GM18498 (cell line): ENCODE measurements around the gene LAS1L.
A peak's percentile ranks its signal among the peaks of the same experiment; 100 is the strongest.
"Not testable (repeated sequence)": the region's sequence is repeated elsewhere in the genome, so short reads cannot be mapped to it uniquely, and the experiment has no call there.

Experiments used
- ATAC-seq: cut with Tn5 transposase; IDR thresholded peaks from one replicate; pipeline ENCODE4 v1.9.1; 2021; ENCODE audit warnings: mild to moderate bottlenecking, moderate library complexity; ENCODE audit not compliant: unreplicated experiment

Gene LAS1L

DNA sequence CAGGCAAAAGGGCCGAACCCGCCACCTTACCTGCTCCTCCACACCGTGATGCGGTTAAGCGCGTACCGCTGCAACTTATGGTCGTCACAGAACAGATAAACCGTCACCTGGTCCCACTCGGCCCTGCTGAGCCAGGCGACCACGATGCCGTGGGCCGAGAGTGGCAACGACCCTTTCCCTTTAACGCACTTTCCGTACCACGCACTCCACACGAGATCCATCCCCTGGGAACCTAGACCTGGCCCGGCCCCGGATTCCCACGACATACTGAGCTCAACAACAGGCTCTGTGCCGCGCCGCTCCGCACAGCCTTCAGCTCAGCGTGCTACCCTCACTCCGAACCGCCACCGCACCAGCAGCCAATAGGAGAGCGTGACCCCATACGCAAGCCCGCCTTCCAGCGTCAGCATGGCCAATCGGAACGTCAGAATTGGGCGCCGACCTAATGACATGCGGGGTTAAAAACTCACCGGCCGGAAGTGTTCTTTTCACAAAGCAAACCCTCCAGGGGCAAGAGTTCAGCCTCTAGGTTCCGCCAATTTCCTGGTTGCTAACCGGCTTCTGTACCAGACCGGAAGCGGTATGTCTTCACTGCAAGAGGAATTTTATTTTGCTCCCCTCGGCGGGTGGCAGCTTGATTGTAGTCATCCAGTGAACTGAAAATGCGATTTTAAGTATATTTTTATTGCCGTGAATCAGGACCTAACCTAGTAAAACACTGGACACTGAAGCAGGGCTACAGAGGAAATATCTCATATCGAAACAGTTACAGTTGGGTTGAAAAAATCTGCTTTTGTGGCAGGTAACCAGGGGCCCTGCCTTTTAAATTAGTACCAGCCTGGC, at the start of gene LAS1L:
Gene LAS1L (minus strand): TSS at position 338 of the 843 bp plus-strand sequence. CDS start 72 bp downstream, at position 266.
- peak; percentile 100 for ATAC-seq

DNA sequence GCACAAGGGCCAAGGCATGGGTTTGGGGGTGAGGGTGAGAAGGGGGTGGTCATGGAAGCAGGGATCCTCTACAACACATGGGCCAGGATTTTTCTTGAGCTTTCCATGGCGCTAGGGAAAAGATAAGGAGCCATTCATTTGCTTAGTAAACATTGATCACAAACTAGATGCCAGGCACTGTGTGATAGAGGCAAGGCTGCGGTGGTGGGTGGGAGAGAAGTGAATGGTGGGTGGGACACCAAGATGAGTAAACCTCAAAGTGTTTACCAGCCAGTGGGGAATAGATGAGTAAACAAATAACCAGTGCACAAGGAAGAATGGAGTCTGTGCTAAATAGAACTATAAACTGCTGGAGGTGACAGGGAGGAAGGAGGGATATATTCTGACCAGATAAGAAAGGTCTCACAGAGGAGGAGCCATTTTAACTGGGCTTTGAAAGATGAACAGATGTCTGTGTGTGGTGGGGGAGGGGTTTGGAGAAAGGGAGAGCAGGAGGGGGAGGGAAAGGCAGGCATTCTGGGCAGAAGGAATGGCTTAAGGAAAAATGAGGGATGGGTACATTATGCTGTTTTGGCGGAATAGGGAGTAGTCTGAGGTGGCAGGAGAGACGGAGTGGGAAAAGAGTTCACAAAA, 48.0 kb upstream of the LAS1L start:
- ATAC-seq, result no peak

DNA sequence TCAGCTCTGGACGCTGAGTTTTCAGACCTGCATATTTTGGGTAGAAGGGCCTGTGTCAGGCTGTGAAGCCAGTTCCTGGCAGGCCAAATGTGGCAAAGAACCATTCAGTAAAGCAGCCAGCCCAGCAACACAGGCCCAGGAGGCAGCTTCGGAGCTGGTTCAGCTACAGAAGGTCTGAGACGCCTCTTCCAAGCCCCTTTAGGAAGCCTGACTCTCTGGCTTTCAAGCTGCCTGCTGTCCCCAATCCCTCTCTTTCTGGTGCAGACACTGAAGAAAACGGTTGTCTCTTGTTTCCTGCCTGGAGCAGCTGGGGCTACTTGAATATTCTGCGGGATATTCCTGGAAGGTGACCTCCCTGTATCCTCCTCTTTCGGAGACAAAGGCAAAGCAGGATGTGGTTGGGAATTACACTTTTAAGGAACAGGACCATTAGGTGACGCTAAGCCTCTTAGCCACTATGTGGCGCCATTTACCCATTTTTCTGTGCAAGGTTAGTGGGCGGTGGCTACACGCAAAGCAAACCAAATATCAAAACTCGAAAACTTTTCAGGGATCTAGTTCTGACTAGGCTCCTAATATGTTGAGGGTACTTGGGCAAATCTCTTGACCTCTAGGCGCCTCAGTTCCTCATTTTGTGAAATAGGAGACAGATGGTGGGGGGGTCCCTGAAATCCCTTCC, 47.2 kb upstream of the LAS1L start:
- ATAC-seq, result peak; percentile 57

DNA sequence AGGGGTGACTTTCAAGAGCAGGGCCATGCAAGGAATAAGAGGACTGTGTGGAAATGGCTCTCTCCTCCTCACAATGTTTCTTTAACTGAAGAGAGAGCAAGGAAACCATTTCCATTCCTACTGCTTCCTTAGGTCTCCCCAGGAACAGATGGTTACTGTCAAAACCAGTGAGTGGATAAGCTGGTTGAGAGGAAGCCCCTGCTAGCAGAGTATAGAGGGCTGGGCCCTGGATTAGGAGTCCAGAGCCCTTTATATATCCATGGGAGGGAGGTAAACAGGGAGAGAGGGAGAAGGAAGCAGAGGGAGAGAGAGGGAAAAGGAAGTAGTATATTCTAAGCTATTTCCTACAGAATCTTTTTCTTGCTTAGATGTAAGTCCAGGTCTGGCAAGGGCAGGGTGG, 43.8 kb upstream of the LAS1L start:
- ATAC-seq, result no peak

DNA sequence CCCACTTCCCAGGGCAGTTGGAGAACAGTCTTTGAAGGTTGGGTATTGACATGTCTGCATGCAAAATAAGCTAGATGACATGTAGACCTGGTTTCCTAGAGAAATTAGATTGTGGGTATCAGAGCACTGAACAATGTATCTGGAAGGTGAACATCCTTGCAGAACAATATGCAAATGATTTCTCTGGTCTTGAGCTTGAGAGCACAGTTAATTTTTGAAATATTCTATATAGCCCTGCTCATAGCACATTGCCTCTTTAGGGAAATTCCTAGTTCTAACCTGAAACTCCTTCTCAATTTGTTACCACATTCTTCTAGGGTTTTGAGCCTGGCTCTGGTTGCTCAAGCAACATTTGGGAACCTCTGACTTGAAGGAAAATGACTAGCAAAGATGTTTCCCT, 41.6 kb upstream of the LAS1L start:
- no peak for ATAC-seq

DNA sequence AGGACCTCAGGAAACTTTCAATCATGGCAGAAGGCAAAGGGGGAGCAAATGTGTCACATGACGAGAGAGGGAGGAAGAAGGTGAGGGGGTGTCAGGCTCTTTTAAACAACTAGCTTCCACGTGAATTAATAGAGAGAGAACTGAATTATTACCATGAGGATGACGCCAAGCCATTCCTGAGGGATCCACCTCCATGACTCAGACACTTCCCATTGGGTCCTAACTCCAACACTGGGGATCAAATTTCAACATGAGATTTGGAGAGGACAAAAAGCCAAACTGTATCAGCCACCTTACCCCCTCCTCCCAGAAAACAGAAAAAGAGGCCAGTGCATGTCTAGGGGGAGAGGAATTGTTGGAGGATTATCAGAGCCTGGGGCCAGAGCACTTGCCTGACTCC, 40.4 kb upstream of the LAS1L start:
- ATAC-seq, result no peak

DNA sequence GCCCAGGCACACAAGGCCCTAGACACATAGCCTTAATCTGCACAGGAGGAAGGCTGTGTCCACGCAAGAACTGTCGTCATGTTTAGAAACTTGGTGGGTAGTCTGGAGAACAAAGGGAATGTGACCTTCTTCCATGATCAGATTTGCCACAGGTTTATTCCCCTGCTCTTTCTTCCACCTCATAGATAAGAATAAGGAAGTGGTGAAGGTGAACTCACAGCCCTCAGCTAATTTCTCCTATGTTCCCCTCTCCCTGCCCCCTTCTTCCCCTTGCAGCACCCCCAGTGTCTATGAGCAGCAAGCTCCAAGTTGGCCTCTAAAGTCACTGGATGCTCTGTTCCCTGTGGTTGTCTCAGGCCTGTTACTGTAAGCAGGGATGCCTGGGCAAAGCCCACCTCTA, 39.8 kb upstream of the LAS1L start:
- ATAC-seq, result no peak

DNA sequence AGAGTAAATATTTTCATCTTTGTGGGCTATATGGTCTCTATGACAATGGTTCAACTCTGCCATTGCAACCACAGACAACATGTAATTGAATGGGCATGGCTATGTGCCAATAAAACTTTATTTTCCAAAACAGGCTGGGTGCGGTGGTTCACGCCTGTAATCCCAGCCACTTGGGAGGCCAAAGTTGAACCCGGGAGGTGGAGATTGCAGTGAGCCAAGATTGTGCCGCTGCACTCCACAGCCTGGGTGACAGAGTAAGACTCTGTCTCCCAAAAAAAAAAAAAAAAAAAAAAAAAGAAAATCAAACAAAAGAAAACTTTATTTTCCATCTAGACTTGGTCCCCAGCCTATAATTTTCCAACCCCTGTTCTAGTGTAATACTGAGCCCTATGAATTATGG, 38.4 kb upstream of the LAS1L start:
- no peak for ATAC-seq

DNA sequence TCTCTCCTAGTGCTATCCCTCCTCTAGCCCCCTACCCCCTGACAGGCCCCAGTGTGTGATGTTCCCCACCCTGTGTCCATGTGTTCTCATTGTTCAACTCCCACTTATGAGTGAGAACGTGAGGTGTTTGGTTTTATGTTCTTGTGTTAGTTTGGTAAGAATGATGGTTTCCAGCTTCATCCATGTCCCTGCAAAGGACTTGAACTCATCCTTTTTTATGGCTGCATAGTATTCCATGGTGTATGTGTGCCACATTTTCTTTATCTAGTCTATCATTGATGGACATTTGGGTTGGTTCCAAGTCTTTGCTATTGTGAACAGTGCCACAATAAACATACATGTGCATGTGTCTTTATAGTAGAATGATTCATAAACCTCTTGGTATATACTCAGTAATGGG, 28.3 kb upstream of the LAS1L start:
- ATAC-seq, result not testable (repeated sequence)

DNA sequence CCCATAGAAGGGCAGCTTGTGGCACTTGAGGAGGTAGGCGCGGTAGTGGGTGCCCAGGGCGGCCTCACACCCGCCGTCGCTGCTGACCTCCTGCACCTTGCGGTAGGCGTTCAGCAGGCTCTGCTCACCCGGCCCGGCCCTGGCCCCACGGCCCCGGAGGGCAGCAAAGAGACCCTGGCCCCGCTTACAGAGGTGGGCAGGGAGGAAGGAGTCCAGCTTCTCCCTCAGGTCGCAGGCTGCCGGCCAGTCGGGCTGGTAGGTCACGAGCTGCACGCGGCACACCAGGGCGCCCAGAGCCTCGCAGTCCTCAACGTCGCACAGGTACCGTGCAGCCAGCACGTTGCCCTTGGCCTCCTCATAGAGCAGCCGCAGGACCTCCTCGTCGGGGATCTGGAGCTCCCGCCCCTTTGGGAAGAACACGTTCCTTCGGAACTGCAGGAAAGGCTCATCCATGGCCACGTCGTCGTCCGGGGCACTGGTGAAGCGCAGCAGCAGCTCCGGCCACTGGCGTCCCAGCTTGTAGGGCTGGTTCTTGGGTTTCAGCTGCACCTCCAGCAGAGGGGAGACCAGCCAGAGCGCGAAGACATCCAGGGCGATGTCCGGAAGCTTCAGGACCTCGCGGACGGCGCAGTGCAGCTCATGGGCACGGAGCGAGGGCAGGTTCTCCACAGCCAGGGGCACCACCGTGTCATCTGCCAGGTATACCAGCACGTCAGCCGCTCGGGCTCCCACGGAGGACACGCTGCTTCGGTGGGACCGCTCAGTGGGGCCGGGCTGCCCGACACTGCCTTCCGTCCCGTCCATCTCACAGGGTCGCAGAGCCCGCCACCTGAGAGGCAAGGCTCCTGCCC, 17.1 kb upstream of the LAS1L start:
- no peak for ATAC-seq

DNA sequence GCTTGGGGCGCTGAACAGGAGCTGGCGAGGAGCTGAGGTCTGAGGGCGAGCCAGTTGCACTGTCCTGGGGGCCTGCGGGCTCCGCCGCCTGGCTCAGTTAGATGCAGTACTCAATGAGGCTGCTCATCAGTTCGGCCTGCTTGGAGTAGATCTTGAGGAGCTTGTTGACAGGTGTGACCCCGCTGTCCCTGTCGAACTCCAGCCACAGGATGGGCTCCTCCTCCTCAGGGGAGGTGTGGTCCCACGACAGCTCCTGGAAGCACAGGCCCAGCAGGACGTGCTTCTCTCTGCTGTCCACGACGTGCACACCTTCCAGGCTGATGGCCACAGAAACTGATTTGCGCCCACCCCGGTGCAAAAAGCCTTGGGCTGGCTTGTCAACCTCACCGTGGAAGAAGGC, 16.5 kb upstream of the LAS1L start:
- no peak for ATAC-seq

DNA sequence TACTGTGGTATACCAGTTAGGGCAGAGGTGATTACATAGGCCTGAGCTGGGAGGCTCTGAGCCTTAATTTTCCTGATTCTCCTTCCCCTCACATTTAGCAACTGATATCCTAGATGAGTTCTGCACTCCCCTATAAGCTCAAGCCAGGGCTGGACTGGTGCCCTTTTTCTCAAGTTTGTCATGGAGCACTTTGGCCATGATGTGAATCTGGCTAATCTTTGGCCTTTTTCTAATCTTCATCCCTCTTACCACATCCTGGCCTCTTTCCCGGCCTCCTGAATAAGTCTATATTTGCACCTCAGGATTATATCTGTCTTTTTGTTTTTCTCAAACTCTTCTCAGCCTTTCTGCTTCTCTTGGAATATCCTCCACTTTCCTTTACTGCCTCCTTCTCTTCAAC, 10.9 kb upstream of the LAS1L start:
- ATAC-seq, result no peak

DNA sequence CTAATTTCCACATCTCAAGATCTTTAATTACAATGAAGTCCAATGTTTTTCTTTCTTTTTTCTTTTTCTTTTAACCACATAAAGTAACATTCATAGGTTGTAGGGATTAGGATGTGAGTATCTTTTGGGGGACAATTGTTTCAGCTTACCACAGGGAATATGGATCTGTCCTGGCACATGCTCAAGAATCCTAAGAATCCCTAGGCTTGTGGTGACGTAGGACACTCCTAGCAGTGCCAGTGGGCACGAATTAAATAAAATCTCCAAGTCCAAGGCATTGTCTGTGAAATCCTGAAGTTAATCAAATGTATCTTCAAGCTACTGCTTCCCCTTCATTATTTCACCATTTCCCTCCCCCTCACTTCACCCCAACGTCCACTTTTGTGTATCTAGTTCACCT, 2.6 kb upstream of the LAS1L start:
- no peak for ATAC-seq

DNA sequence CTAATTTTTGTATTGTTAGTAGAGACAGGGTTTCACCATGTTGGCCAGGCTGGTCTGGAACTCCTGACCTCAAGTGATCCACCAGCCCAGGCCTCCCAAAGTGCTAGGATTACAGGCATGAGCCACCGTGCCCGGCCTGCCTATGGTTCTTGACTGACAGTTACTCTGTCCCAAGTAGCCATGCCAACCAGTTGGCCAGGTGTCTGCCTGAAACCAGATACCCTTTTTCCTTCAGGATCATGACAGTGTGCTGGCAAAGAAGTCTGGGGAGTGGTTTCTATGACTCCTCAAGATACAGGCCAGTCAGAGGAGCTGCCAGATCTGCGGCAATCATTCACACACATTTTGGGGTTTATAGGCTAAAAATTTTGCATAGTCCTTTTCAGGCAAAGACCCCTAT, 1.7 kb upstream of the LAS1L start:
- no peak for ATAC-seq

DNA sequence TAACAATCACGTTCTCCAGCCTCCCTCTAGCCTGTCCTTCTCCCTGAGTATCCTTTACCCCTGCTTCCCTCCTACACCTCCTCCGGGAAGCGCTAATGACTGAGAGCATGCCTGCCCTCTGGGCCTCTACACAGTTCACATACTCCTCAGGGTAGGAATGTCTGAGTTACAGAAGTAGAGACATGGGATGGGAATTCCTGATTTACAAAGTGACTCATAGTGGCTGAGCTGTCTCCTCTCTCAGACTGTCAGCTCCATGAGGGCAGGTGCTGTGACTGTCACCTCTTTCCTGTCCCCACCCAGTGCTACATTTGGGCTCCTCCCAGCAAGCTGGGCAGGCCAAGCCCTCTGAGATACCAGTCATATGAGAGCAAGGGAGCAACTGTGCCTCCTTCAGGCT, 2.6 kb downstream of the LAS1L start:
- ATAC-seq, result no peak

DNA sequence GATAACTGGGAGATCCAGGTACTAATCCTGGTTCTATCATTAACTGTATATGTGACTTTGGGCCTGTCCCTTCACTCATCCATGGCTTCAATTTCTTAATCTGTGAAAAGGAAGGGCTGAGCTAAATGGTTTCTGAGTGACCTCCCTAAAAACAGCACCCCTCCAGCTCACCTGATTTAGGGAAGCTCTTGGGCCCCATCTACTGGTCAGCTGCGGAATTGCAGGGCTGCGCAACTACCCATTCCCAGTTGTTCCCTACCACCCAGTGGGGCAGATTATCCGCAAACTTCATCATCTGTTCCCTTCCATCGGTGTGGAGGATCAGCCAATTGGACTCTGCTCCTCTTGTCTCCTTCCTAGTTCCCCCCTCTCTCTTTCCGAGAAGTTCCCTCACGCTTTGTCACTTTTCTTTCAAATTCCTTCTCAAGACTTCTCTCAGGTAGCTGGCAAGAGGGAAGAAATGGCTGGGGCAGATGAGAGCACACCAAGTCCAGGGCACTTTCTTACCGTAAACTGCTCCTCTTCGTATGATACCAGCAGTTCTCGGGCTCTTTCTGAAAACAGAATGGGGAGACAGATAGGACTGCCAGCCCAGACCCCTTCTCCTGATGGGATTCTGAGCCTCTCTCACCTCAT, 5.8 kb downstream of the LAS1L start:
- ATAC-seq, result peak; percentile 67

DNA sequence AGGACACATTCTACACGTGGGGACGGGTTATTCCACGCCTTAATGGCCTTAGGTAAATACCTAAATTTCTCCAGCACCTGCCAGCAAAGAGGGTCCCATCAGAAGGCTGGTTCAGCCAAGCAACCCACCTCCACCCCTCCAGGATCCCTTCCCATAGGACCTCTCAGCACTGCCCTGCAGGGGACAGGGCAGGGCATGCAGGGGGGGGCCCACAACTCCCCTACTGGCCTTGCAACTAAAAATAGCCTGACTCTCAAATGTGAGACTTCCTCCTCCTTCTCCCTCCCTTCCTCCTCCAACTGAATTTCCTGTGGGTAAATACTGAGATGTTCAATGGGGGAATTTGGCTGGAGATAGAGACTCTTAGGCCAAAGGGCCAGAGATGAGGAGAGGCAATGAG, 6.3 kb downstream of the LAS1L start:
- no peak for ATAC-seq

DNA sequence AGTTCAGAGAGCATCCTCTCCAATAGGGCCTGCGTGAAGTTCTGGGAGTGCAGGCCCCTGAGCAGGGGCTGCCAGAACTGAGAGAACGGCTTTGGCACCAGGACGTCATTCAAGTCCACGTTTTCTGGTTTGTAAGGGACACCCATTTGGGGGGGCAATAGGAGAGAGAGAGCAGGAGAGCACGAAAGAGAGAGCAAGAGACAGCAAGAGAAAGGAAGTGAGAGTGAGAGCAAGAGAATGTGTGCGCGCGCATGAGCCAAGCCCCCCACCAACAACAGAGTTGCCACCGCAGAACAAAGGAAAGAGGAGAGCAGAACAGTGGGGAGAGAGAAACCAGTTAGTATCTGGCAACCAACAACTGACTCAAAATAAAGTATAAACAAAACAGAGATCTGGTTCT, 10.4 kb downstream of the LAS1L start:
- no peak for ATAC-seq

DNA sequence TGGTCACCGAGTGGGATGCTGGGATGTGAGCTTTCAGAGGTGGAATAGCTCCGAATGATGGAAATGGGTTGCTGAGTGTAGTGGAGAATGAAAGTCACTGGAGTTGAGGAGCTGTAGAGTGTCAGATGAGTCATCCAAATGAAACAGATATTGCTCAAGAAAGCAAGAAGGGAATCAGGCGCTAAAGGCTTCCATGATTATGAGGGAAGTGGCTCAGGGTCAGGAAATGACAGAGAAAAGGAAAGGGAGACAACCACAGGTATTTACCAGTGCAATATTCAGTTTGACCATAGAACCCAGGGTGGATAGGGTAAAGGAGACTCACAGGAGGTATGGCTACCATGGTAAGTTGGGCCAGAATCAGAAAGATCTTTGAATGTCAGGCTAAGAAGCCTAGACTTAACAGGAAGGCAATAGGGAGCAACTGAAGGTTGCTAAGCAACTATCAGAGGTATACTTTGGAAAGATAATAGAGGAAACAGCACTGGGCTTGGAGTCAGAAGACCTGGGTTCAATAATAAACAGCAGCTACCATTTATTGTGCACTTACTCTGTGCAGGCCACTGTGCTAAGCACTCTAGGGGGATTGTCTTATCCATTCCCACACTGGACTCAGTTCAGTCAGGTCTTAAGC, 11.7 kb downstream of the LAS1L start:
- ATAC-seq, result no peak

DNA sequence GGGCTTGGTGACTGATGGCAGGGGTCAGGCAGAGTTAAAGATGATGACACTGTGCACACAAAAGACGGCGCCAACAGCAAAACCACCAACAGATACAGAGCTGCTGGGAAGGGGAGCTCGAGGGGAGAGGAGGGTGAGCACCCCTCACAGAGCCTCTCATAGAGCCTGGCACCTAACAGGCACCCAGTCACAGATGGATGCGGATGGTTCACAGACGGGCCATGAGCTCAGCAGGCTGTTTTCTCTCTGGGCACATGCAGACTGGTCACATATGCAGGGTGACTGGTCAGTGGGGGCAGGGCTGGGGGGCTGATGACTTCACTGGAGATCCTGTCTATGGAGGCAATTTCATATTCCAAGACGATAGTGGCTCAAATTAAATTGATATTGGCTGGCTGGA, 15.1 kb downstream of the LAS1L start:
- ATAC-seq, result not testable (repeated sequence)
